Neural crest cell (in vitro differentiated cells): ENCODE results near the gene DOCK4. TPM values are rescaled to one million over a fixed set of nuclear protein-coding genes. Genes with fewer than 3 reads are reported as not detected.

Source experiments
- DNase-seq: peaks from one replicate; pipeline ENCODE4 v3.0.0; 2021; ENCODE audit warnings: low read depth, mixed read lengths, low spot score
- H3K27ac Mint-ChIP-seq: one replicate; pipeline ENCODE4 v1.8.0; 2021; ENCODE audit warnings: mild to moderate bottlenecking, mixed read lengths; ENCODE audit not compliant: unreplicated experiment
- H3K27me3 Mint-ChIP-seq: 2 replicates; pipeline ENCODE4 v1.8.0; 2021; ENCODE audit warnings: low read depth, mild to moderate bottlenecking, mixed read lengths
- H3K36me3 Mint-ChIP-seq: 2 replicates; pipeline ENCODE4 v1.8.0; 2021; ENCODE audit warnings: low read depth, mild to moderate bottlenecking, mixed read lengths
- H3K4me1 Mint-ChIP-seq: 2 replicates; pipeline ENCODE4 v1.8.0; 2021; ENCODE audit warnings: mixed read lengths
- H3K4me3 Mint-ChIP-seq: one replicate; pipeline ENCODE4 v1.8.0; 2021; ENCODE audit warnings: mild to moderate bottlenecking, mixed read lengths
- H3K9me3 Mint-ChIP-seq: 2 replicates; pipeline ENCODE4 v1.8.0; 2021; ENCODE audit warnings: mixed read lengths
- CTCF ChIP-seq: fragments of 200-600 bp; sonication (generic); conservative IDR thresholded peaks from 2 replicates; pipeline ENCODE4 v1.5.0; 2021; ENCODE audit warnings: antibody characterized with exemption, mild to moderate bottlenecking
- total RNA-seq: library from RNA; stranded (reverse); gene quantifications from 2 replicates; pipeline ENCODE4 v1.2.1, GENCODE V29; 2021

The DOCK4 gene
- total RNA-seq, 1 donor from 2014 or later = 15.3 TPM

GRCh38 chr7:112144284-112145059, 61.7 kb downstream of the DOCK4 start:
- Mint-ChIP-seq H3K27me3 (no peaks in the 10 kb centered on the region), H3K4me3 (no peak overlapping the region), H3K4me1 (peaks cover 18% of the 10 kb centered on the region), H3K36me3 (no peaks in the 10 kb centered on the region), H3K27ac (no peak overlapping the region), H3K9me3 (no peaks in the 10 kb centered on the region)
- no peak for DNase-seq
- no peak for TF ChIP-seq CTCF

- Mint-ChIP-seq H3K4me1 (peaks cover 12% of the 10 kb centered on the region), H3K9me3 (no peaks in the 10 kb centered on the region), H3K36me3 (no peaks in the 10 kb centered on the region)
Observed at GRCh38 chr7:112143582-112143981, 62.6 kb downstream of the DOCK4 start.

GRCh38 chr7:112143136-112143535, 63.1 kb downstream of the DOCK4 start:
- peaks cover 8% of the 10 kb centered on the region for H3K4me1 Mint-ChIP-seq
- no peaks in the 10 kb centered on the region for H3K36me3 Mint-ChIP-seq
- H3K4me3 Mint-ChIP-seq = no peak overlapping the region
- no peaks in the 10 kb centered on the region for H3K9me3 Mint-ChIP-seq
- TF ChIP-seq CTCF = no peak
- no peak for DNase-seq
- no peak overlapping the region for H3K27ac Mint-ChIP-seq
- no peaks in the 10 kb centered on the region for H3K27me3 Mint-ChIP-seq

More at GRCh38 chr7:112143582-112143981, 62.6 kb downstream of the DOCK4 start:
- Mint-ChIP-seq H3K27ac (no peak overlapping the region), H3K4me3 (no peak overlapping the region), H3K27me3 (no peaks in the 10 kb centered on the region)
- DNase-seq = no peak
- no peak for TF ChIP-seq CTCF

- DNase-seq = no peak
- H3K9me3 Mint-ChIP-seq = no peaks in the 10 kb centered on the region
- H3K27me3 Mint-ChIP-seq = no peaks in the 10 kb centered on the region
- H3K4me3 Mint-ChIP-seq = no peak overlapping the region
- no peak for TF ChIP-seq CTCF
- H3K4me1 Mint-ChIP-seq = no peaks in the 10 kb centered on the region
- no peaks in the 10 kb centered on the region for H3K36me3 Mint-ChIP-seq
- no peak overlapping the region for H3K27ac Mint-ChIP-seq
Observed at GRCh38 chr7:112140600-112140999, 65.6 kb downstream of the DOCK4 start.

- H3K4me1 Mint-ChIP-seq = no peaks in the 10 kb centered on the region
- no peak for TF ChIP-seq CTCF
- no peaks in the 10 kb centered on the region for H3K27me3 Mint-ChIP-seq
- no peak for DNase-seq
- no peaks in the 10 kb centered on the region for H3K9me3 Mint-ChIP-seq
- H3K36me3 Mint-ChIP-seq = no peaks in the 10 kb centered on the region
- H3K27ac Mint-ChIP-seq = no peak overlapping the region
- H3K4me3 Mint-ChIP-seq = no peak overlapping the region
Observed at GRCh38 chr7:112138938-112139337, 67.3 kb downstream of the DOCK4 start.
